ENCODE results near the gene UBE3A. TPM values are rescaled to one million over a fixed set of nuclear protein-coding genes. Genes with fewer than 3 reads are reported as not detected.

The UBE3A gene
- total and polyA plus RNA-seq, 9 donors, result 27.0 to 130 (median 93.0) TPM

GRCh38 chr15:25478313-25478712 lies 39.5 kb upstream of the UBE3A start:
- WGBS, 3 donors, result 76 to 93% (median 79%) methylated on average over 3 of the region's 3 CpGs
- intact Hi-C loops (cut with DNase I), result no loop called here
- no peak for TF ChIP-seq EP300 (IDR thresholded peaks at IDR 0.05)
- TF ChIP-seq POLR2A (IDR thresholded peaks at IDR 0.05), result no peak
- TF ChIP-seq, protein P1, sequence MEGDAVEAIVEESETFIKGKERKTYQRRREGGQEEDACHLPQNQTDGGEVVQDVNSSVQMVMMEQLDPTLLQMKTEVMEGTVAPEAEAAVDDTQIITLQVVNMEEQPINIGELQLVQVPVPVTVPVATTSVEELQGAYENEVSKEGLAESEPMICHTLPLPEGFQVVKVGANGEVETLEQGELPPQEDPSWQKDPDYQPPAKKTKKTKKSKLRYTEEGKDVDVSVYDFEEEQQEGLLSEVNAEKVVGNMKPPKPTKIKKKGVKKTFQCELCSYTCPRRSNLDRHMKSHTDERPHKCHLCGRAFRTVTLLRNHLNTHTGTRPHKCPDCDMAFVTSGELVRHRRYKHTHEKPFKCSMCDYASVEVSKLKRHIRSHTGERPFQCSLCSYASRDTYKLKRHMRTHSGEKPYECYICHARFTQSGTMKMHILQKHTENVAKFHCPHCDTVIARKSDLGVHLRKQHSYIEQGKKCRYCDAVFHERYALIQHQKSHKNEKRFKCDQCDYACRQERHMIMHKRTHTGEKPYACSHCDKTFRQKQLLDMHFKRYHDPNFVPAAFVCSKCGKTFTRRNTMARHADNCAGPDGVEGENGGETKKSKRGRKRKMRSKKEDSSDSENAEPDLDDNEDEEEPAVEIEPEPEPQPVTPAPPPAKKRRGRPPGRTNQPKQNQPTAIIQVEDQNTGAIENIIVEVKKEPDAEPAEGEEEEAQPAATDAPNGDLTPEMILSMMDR (IDR thresholded peaks at IDR 0.05), result no peak
- Histone ChIP-seq H3K27me3 (no peaks in the 10 kb centered on the region), H3K9me3 (no peaks in the 10 kb centered on the region), H3K36me3 (no peaks in the 10 kb centered on the region), H3K4me3 (no peak overlapping the region), H3K27ac (no peak overlapping the region), H3K4me1 (ENCODE audit: insufficient read depth) (no peaks in the 10 kb centered on the region)
- no peak for DNase-seq

DNA sequence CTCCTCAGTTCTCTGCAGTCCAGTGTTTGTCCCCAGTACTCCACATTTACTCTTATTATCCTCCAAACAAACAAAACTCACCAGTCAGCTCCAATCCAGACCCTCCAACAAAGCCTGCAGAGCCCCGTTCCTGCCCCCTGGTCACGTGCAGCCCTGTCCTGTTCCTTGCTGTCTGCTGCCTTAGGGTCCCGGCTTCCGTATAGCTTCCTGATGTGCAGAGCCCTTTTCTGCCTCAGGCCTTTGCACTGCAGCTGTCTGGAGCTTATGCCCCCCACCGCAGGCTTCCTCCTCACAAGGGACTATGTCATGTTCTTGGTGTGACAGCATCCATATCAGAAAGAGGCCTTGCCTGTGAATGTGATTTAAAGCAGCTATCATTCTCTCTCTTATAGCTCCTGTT lies 39.0 kb upstream of the UBE3A start:
- WGBS, 3 donors, result 89 to 92% (median 91%) methylated on average over 5 of the region's 5 CpGs

GRCh38 chr15:25474251-25474650 lies 35.4 kb upstream of the UBE3A start:
- no peak for DNase-seq
- intact Hi-C loops (cut with DNase I), result no loop called here
- H3K4me1 ChIP-seq (ENCODE audit: insufficient read depth), result no peaks in the 10 kb centered on the region
- H3K27ac ChIP-seq, result no peak overlapping the region
- no peaks in the 10 kb centered on the region for H3K36me3 ChIP-seq
- H3K4me3 ChIP-seq, result no peak overlapping the region
- 69 to 89% (median 86%) methylated on average over 4 of the region's 4 CpGs for WGBS, 3 donors
- TF ChIP-seq POLR2A (IDR thresholded peaks at IDR 0.05) (no peak), EP300 (IDR thresholded peaks at IDR 0.05) (no peak)
- TF ChIP-seq, protein P1 (IDR thresholded peaks at IDR 0.05), result no peak
- no peaks in the 10 kb centered on the region for H3K27me3 ChIP-seq
- H3K9me3 ChIP-seq, result no peaks in the 10 kb centered on the region

More for the DNA sequence above, 39.0 kb upstream of the UBE3A start:
- TF ChIP-seq POLR2A (IDR thresholded peaks at IDR 0.05) (no peak), EP300 (IDR thresholded peaks at IDR 0.05) (no peak)
- TF ChIP-seq, protein P1 (IDR thresholded peaks at IDR 0.05), result no peak
- Histone ChIP-seq H3K4me3 (no peak overlapping the region), H3K27me3 (no peaks in the 10 kb centered on the region), H3K4me1 (ENCODE audit: insufficient read depth) (no peaks in the 10 kb centered on the region), H3K27ac (no peak overlapping the region), H3K9me3 (no peaks in the 10 kb centered on the region), H3K36me3 (no peaks in the 10 kb centered on the region)
- no peak for DNase-seq
- intact Hi-C loops (cut with DNase I), result no loop called here

DNA sequence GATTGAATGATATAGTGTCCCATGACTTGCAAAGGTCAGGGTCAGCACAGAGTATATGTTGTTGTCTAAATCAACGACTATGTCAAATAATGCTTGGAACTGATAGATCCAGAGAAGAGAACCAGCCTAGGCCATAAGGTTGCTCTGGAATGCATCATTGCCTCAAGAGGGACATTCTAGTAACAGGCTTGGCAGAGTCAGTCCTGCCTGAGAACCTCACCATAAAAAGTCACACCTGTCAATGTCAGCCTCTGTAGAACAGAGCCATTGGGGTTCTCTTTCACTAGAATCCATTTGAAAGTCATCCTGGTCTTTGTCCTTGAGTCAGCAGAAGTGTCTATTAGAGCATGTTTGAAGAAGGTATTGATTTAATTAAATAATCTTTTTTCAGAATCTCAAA lies 31.4 kb upstream of the UBE3A start:
- H3K4me3 ChIP-seq, result no peak overlapping the region
- WGBS, 3 donors, result 69 to 77% (median 73%) methylated on average over 1 of the region's 1 CpG
- no peak for TF ChIP-seq POLR2A (IDR thresholded peaks at IDR 0.05)
- TF ChIP-seq, protein P1 (IDR thresholded peaks at IDR 0.05), result no peak
- TF ChIP-seq EP300 (IDR thresholded peaks at IDR 0.05), result no peak
- no peaks in the 10 kb centered on the region for H3K9me3 ChIP-seq
- no peaks in the 10 kb centered on the region for H3K4me1 ChIP-seq (ENCODE audit: insufficient read depth)
- no peak overlapping the region for H3K27ac ChIP-seq
- intact Hi-C loops (cut with DNase I), result no loop called here
- DNase-seq, result no peak
- H3K36me3 ChIP-seq, result no peaks in the 10 kb centered on the region
- no peaks in the 10 kb centered on the region for H3K27me3 ChIP-seq
